Measurements from ENCODE around the gene ATP9A.
"Not testable (repeated sequence)": the region's sequence is repeated elsewhere in the genome, so short reads cannot be mapped to it uniquely, and the experiment has no call there.

The ATP9A gene

DNA sequence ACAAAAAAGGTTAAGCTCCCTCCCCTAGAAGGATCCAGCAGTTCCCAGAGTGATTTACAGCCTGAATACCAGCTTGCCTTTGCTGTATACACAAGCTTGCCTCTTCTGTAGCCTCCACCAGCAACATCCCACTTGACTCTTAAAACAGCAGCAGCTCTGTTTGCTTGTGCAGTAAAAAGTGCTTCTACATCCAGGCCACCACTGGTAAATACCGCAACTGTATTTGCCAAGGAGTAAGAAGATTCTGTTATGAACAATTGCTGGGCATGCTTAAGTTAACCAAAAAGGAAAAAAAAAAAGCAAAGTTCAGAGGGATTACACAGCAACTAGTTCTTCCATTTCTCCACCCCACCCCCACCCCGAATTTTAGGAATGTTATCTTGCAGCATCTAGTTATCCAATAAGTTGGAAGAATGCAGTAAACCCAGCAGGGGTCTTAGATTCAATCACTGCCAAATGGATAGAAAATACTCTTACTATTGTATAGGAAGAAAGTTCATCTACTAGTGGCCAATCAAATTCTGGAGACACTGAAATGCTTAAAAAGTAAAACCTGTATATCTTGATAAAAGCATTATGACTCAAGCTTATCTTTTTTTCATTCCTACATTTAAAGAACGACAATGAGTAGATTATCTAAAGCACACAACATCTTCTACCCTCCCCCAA, 29.3 kb upstream of the ATP9A start:
- no peak for FAIRE-seq
- no peak for DNase-seq (ENCODE audit: insufficient read length, low spot score)
- no peak for TF ChIP-seq TAF1 (IDR thresholded peaks at IDR 0.05; ENCODE audit: low read depth, low read length)
- no peak for TF ChIP-seq POU2F2 (IDR thresholded peaks at IDR 0.05; ENCODE audit: low read depth, low read length)
- no peak for TF ChIP-seq SPI1 (IDR thresholded peaks at IDR 0.05; ENCODE audit: low read depth, low read length)
- TF ChIP-seq PAX5 (IDR thresholded peaks at IDR 0.05; ENCODE audit: insufficient read depth, low read length, severe bottlenecking): no peak
- TF ChIP-seq POLR2AphosphoS5 (IDR thresholded peaks at IDR 0.05; ENCODE audit: low read depth, low read length): no peak
- TF ChIP-seq POLR2A (IDR thresholded peaks at IDR 0.05; ENCODE audit: low read depth, low read length): no peak

DNA sequence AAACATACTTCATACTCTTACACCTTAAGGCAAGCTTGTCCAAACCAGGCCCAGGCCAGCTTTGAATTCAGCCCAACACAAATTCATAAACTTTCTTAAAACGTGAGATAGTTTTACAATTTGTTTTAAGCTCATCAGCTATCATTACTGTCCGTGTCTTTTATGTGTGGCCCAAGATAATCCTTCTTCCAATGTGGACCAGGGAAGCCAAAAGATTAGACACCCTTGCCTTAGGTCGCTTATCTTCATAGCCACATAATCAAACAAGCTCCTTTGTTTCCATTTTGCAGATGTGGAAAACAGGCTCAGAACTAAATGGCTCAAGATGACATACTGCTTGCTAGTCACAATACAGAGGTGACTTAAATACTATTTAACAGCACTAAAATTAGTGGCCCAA, 28.1 kb upstream of the ATP9A start:
- TF ChIP-seq PAX5 (IDR thresholded peaks at IDR 0.05; ENCODE audit: insufficient read depth, low read length, severe bottlenecking) (no peak), POLR2AphosphoS5 (IDR thresholded peaks at IDR 0.05; ENCODE audit: low read depth, low read length) (no peak), SPI1 (IDR thresholded peaks at IDR 0.05; ENCODE audit: low read depth, low read length) (no peak), POU2F2 (IDR thresholded peaks at IDR 0.05; ENCODE audit: low read depth, low read length) (no peak), POLR2A (IDR thresholded peaks at IDR 0.05; ENCODE audit: low read depth, low read length) (no peak), TAF1 (IDR thresholded peaks at IDR 0.05; ENCODE audit: low read depth, low read length) (no peak)
- DNase-seq (ENCODE audit: insufficient read length, low spot score) (no peak), FAIRE-seq (no peak)

DNA sequence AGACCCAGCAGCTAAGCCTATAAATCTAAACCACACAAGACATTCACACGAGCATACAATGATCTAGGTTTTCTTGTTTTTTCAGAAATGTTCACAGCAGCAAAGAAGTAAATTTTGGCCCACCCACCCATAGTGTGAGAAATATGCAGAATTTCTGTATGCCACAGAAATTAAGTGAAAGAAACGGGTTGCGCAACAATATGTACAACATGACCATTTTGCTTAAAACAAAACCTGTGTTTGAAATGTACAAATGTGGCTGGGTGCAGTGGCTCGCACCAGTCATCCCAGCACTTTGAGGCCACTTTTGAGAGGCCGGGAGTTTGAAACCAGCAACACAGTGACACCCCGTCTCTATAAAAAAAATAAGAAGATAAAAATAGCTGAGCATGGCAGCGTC, 24.8 kb upstream of the ATP9A start:
- TF ChIP-seq POU2F2 (IDR thresholded peaks at IDR 0.05; ENCODE audit: low read depth, low read length) (no peak), POLR2AphosphoS5 (IDR thresholded peaks at IDR 0.05; ENCODE audit: low read depth, low read length) (no peak), TAF1 (IDR thresholded peaks at IDR 0.05; ENCODE audit: low read depth, low read length) (no peak), POLR2A (IDR thresholded peaks at IDR 0.05; ENCODE audit: low read depth, low read length) (no peak), PAX5 (IDR thresholded peaks at IDR 0.05; ENCODE audit: insufficient read depth, low read length, severe bottlenecking) (no peak), SPI1 (IDR thresholded peaks at IDR 0.05; ENCODE audit: low read depth, low read length) (no peak)
- FAIRE-seq (no peak), DNase-seq (ENCODE audit: insufficient read length, low spot score) (no peak)

DNA sequence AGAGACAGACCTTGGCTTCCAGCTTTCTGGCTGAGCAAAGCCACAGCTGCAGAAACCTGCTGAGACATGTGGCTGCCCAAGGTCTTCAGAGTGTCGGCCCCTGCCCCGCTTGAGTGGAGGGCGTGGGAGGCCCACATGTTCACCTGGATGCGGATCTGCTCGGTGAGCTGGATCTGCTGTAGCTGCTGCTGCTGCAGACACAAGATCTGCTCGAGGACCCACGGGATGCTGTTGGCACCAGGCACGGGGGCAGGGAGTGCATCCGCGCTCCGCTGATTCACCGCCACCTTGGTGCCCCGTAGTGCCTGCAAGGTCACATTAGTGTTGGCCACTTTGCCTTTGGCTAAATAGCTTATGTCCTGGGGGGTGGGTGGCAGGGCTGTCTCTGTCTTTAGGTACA, 23.4 kb upstream of the ATP9A start:
- DNase-seq (ENCODE audit: insufficient read length, low spot score): no peak
- FAIRE-seq: no peak
- TF ChIP-seq PAX5 (IDR thresholded peaks at IDR 0.05; ENCODE audit: insufficient read depth, low read length, severe bottlenecking): no peak
- TF ChIP-seq POLR2AphosphoS5 (IDR thresholded peaks at IDR 0.05; ENCODE audit: low read depth, low read length): no peak
- TF ChIP-seq POU2F2 (IDR thresholded peaks at IDR 0.05; ENCODE audit: low read depth, low read length): no peak
- no peak for TF ChIP-seq SPI1 (IDR thresholded peaks at IDR 0.05; ENCODE audit: low read depth, low read length)
- no peak for TF ChIP-seq POLR2A (IDR thresholded peaks at IDR 0.05; ENCODE audit: low read depth, low read length)
- TF ChIP-seq TAF1 (IDR thresholded peaks at IDR 0.05; ENCODE audit: low read depth, low read length): no peak

DNA sequence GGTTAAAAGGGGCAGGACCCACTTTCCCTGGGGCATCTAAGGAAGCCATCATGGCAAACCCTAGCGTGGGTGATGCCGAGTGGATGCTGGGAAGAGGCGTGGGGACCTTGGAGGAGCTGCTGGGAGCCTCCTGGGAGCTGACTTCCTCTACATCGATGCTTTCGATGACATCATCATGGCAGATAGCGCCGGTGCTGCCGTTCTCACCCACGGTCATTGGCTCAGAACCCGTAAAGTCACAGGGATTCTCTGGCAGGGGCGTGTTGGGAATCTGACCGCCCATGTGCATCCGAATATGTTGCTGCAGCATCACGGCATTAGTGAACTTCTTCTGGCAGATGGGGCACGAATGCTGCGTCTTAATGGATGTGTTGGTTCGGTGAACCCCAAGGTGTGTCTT, 22.1 kb upstream of the ATP9A start:
- TF ChIP-seq POLR2A (IDR thresholded peaks at IDR 0.05; ENCODE audit: low read depth, low read length) (no peak), POU2F2 (IDR thresholded peaks at IDR 0.05; ENCODE audit: low read depth, low read length) (no peak), TAF1 (IDR thresholded peaks at IDR 0.05; ENCODE audit: low read depth, low read length) (no peak), PAX5 (IDR thresholded peaks at IDR 0.05; ENCODE audit: insufficient read depth, low read length, severe bottlenecking) (no peak), POLR2AphosphoS5 (IDR thresholded peaks at IDR 0.05; ENCODE audit: low read depth, low read length) (no peak), SPI1 (IDR thresholded peaks at IDR 0.05; ENCODE audit: low read depth, low read length) (no peak)
- DNase-seq (ENCODE audit: insufficient read length, low spot score) (no peak), FAIRE-seq (no peak)

DNA sequence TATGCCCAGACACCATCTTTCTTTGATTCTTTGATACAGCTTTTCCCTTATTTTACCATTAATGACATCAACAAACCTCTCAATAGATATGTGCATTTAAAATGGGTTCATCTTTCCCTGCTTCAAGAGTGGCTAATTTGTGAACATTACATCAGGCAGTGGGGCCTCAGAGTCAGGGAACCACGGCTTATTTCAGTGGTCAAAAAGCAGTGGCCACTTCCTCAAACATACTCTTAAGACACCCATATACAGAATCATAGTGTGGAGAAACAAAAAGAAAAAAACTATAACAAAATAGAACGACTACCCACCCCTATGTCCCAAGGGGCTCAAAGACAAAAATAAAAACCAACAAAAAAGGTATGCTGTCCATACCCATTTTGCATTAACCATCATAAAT, 21.2 kb upstream of the ATP9A start:
- DNase-seq (ENCODE audit: insufficient read length, low spot score) (no peak), FAIRE-seq (no peak)
- TF ChIP-seq SPI1 (IDR thresholded peaks at IDR 0.05; ENCODE audit: low read depth, low read length): peak; percentile 48
- TF ChIP-seq POLR2AphosphoS5 (IDR thresholded peaks at IDR 0.05; ENCODE audit: low read depth, low read length): no peak

DNA sequence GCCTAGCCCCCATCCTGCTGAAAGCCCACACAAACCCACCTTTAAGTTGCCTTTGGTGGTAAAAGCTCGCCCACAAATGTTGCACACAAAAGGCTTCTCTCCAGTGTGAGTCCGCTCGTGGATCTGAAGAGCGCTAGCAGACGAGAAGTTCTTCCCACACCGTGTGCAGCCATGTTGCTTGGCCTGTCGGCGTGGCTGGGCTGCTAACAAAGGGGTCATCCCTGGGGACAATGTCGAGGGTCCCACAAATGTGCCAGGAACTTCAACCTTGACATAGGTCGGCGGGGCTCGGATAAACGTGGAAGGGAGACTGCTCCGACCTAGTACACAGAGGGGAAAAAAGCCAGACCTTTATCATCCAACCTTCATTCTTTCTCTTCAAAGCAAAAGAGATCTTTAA, 20.6 kb upstream of the ATP9A start:
- FAIRE-seq: no peak
- no peak for TF ChIP-seq TAF1 (IDR thresholded peaks at IDR 0.05; ENCODE audit: low read depth, low read length)
- no peak for TF ChIP-seq POLR2A (IDR thresholded peaks at IDR 0.05; ENCODE audit: low read depth, low read length)
- no peak for TF ChIP-seq POU2F2 (IDR thresholded peaks at IDR 0.05; ENCODE audit: low read depth, low read length)
- TF ChIP-seq PAX5 (IDR thresholded peaks at IDR 0.05; ENCODE audit: insufficient read depth, low read length, severe bottlenecking): no peak
- TF ChIP-seq POLR2AphosphoS5 (IDR thresholded peaks at IDR 0.05; ENCODE audit: low read depth, low read length): no peak
- TF ChIP-seq SPI1 (IDR thresholded peaks at IDR 0.05; ENCODE audit: low read depth, low read length): no peak
- DNase-seq (ENCODE audit: insufficient read length, low spot score): no peak

DNA sequence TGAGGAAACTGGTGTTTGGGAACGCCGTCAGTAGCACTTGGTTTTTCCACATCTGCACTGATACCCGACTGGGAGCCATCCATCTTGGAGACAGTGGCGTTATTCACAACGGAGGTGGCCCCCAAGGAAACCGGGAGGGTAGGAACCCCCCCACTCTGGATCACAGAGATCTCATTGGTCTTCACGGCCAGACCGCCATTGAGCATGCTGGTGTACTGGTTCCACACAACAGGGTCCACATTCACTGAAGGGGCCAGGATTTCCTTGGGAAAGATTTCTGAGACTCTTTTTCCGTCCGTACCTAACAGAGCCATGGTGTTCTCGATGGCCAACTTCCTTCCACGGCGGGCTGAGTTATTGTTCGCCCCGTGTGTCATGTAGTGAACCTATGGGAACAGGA, 16.1 kb upstream of the ATP9A start:
- FAIRE-seq (no peak), DNase-seq (ENCODE audit: insufficient read length, low spot score) (no peak)
- TF ChIP-seq POU2F2 (IDR thresholded peaks at IDR 0.05; ENCODE audit: low read depth, low read length): no peak
- no peak for TF ChIP-seq SPI1 (IDR thresholded peaks at IDR 0.05; ENCODE audit: low read depth, low read length)
- TF ChIP-seq PAX5 (IDR thresholded peaks at IDR 0.05; ENCODE audit: insufficient read depth, low read length, severe bottlenecking): no peak
- TF ChIP-seq TAF1 (IDR thresholded peaks at IDR 0.05; ENCODE audit: low read depth, low read length): no peak
- TF ChIP-seq POLR2AphosphoS5 (IDR thresholded peaks at IDR 0.05; ENCODE audit: low read depth, low read length): no peak
- TF ChIP-seq POLR2A (IDR thresholded peaks at IDR 0.05; ENCODE audit: low read depth, low read length): no peak

DNA sequence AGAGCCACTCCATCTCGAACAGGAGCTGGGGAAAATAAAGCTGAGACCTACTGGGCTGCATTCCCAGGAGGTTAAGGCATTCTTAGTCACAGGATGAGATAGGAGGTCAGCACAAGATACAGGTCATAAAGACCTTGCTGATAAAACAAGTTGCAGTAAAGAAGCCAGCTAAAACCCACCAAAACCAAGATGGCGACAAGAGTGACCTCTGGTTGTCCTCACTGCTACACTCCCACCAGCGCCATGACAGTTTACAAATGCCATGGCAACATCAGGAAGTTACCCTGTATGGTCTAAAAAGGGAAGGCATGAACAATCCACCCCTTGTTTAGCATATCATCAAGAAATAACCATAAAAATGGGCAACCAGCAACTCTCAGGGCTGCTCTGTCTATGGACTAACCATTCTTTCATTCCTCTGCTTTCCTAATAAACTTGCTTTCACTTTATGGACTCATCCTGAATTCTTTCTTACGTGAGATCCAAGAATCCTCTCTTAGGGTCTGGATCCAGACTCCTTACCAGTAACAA, 10.1 kb upstream of the ATP9A start:
- FAIRE-seq; DNase-seq (ENCODE audit: insufficient read length, low spot score): not testable (repeated sequence)

DNA sequence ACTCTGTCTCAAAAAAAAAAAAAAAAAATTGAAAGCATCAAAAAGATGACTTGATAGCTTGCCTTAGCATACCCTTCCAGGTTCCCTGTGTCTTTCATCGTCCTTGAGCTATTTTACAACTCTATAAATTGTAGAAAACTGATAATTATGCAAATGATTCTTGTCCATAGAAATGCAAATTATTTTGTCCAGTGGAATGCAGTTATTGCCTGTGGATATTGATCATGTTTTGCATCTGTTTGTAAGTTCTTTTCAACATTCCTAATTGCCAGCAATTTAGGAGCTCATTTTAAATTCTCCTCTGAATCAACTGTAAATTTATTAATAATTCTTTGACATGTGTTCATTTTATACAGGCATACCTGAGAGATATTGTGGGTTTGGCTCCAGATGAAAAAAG, 7.1 kb upstream of the ATP9A start:
- no peak for TF ChIP-seq POLR2AphosphoS5 (IDR thresholded peaks at IDR 0.05; ENCODE audit: low read depth, low read length)
- FAIRE-seq (no peak), DNase-seq (ENCODE audit: insufficient read length, low spot score) (no peak)
